ENCODE measurements around the gene SLC30A1. TPM values are rescaled to one million over a fixed set of nuclear protein-coding genes. Genes with fewer than 3 reads are reported as not detected.
A peak's percentile ranks its signal among the peaks of the same experiment; 100 is the strongest.

The SLC30A1 gene
- polyA plus RNA-seq, 1 of the 3 experiments (the other 2 are of a cell fraction) = 6.9 TPM

DNA sequence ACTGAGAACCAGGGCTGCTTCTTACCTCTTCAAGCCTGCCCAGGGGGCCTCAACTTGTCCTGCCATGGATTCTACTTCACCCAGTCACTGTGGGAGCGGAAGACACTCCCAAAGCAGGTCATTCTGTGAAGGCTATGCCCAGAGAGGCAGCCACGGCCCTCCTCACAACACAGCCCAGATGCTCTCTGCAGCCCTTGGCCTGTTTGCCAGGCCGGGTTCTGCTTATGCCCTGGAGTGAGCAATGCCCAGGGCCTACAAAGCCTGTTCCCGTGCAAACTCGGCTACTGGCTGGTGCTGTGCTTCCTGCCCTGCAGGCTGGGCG is 33.8 kb upstream of the SLC30A1 start:
- Histone ChIP-seq H3K27me3 (ENCODE audit: insufficient read depth) (no peaks in the 10 kb centered on the region), H3F3A (replicated peaks; ENCODE audit: insufficient read depth) (peaks cover 16% of the 10 kb centered on the region), H3K9me2 (no peaks in the 10 kb centered on the region), H3K4me2 (peak overlapping the region; percentile 20; the same call in 1 of the 2 replicates), H3K4me3 (ENCODE audit: low read depth in 2 of 2, low read length in 1 of 2) (no peak overlapping the region), H3K27ac (ENCODE audit: low read depth in 2 of 2, low read length in 1 of 2) (peak overlapping the region in 1 of 2 experiments; percentile 81; a peak in 2 of 4 replicates), H4K20me1 (ENCODE audit: insufficient read depth) (no peaks in the 10 kb centered on the region), H3K9me3 (no peaks in the 10 kb centered on the region), H3K9ac (0 out of 2 replicates have a peak overlapping the region, but pooled peaks have one; percentile 33), H3K36me3 (replicated peaks in 1 of 2; ENCODE audit: control insufficient read depth in 1 of 2, insufficient read depth in 2 of 2, low read length in 1 of 2) (no peaks in the 10 kb centered on the region), H2AFZ (ENCODE audit: low read depth) (peak overlapping the region; percentile 91), H3K4me1 (ENCODE audit: control insufficient read depth in 1 of 2, insufficient read depth in 2 of 2, low read depth in 1 of 2, low read length in 1 of 2) (peaks cover 0 to 18% of the 10 kb centered on the region in 2 experiments; a peak in 1 of 4 replicates), H3K79me2 (ENCODE audit: insufficient read depth) (no peaks in the 10 kb centered on the region)
- TF ChIP-seq RXRA (IDR thresholded peaks at IDR 0.05; ENCODE audit: borderline replicate concordance, low read depth) = no peak
- no peak for TF ChIP-seq YY1 (IDR thresholded peaks at IDR 0.05; ENCODE audit: low read depth)
- no peak for TF ChIP-seq FOXJ3 (CRISPR knock-in tag; IDR thresholded peaks at IDR 0.05)
- TF ChIP-seq, protein P1, sequence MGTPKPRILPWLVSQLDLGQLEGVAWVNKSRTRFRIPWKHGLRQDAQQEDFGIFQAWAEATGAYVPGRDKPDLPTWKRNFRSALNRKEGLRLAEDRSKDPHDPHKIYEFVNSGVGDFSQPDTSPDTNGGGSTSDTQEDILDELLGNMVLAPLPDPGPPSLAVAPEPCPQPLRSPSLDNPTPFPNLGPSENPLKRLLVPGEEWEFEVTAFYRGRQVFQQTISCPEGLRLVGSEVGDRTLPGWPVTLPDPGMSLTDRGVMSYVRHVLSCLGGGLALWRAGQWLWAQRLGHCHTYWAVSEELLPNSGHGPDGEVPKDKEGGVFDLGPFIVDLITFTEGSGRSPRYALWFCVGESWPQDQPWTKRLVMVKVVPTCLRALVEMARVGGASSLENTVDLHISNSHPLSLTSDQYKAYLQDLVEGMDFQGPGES (IDR thresholded peaks at IDR 0.05; ENCODE audit: low read depth, low read length) = no peak
- no peak for TF ChIP-seq POLR2AphosphoS5 (IDR thresholded peaks at IDR 0.05; ENCODE audit: low read depth, low read length)
- TF ChIP-seq SMC3 (IDR thresholded peaks at IDR 0.05; ENCODE audit: low read depth, low read length) = no peak
- TF ChIP-seq EZH2phosphoT487 (IDR thresholded peaks at IDR 0.05; ENCODE audit: borderline replicate concordance, low read depth) = no peak
- TF ChIP-seq, protein P2, sequence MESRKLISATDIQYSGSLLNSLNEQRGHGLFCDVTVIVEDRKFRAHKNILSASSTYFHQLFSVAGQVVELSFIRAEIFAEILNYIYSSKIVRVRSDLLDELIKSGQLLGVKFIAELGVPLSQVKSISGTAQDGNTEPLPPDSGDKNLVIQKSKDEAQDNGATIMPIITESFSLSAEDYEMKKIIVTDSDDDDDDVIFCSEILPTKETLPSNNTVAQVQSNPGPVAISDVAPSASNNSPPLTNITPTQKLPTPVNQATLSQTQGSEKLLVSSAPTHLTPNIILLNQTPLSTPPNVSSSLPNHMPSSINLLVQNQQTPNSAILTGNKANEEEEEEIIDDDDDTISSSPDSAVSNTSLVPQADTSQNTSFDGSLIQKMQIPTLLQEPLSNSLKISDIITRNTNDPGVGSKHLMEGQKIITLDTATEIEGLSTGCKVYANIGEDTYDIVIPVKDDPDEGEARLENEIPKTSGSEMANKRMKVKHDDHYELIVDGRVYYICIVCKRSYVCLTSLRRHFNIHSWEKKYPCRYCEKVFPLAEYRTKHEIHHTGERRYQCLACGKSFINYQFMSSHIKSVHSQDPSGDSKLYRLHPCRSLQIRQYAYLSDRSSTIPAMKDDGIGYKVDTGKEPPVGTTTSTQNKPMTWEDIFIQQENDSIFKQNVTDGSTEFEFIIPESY (IDR thresholded peaks at IDR 0.05; ENCODE audit: borderline replicate concordance, low read depth) = no peak
- TF ChIP-seq, protein P3, sequence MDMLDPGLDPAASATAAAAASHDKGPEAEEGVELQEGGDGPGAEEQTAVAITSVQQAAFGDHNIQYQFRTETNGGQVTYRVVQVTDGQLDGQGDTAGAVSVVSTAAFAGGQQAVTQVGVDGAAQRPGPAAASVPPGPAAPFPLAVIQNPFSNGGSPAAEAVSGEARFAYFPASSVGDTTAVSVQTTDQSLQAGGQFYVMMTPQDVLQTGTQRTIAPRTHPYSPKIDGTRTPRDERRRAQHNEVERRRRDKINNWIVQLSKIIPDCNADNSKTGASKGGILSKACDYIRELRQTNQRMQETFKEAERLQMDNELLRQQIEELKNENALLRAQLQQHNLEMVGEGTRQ (IDR thresholded peaks at IDR 0.05; ENCODE audit: borderline replicate concordance, low read depth, low read length) = no peak
- TF ChIP-seq, protein P4, sequence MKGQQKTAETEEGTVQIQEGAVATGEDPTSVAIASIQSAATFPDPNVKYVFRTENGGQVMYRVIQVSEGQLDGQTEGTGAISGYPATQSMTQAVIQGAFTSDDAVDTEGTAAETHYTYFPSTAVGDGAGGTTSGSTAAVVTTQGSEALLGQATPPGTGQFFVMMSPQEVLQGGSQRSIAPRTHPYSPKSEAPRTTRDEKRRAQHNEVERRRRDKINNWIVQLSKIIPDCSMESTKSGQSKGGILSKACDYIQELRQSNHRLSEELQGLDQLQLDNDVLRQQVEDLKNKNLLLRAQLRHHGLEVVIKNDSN (IDR thresholded peaks at IDR 0.05; ENCODE audit: borderline replicate concordance, low read depth) = no peak
- no peak for TF ChIP-seq SIN3A (IDR thresholded peaks at IDR 0.05; ENCODE audit: borderline replicate concordance, low read depth, low read length)
- no peak for TF ChIP-seq FOXM1 (IDR thresholded peaks at IDR 0.05; ENCODE audit: low read depth)
- no peak for TF ChIP-seq TEAD4 (IDR thresholded peaks at IDR 0.05; ENCODE audit: borderline replicate concordance, insufficient read depth)
- no peak for TF ChIP-seq FOSL2 (IDR thresholded peaks at IDR 0.05; ENCODE audit: borderline replicate concordance, low read depth)
- TF ChIP-seq RCOR1 (IDR thresholded peaks at IDR 0.05; ENCODE audit: low read length) = no peak
- no peak for TF ChIP-seq EP300 (IDR thresholded peaks at IDR 0.05; ENCODE audit: borderline replicate concordance in 1 of 2, low read depth in 1 of 2, low read length in 1 of 2)
- TF ChIP-seq RAD21 (IDR thresholded peaks at IDR 0.05; ENCODE audit: low read length) = no peak
- TF ChIP-seq, protein P5, sequence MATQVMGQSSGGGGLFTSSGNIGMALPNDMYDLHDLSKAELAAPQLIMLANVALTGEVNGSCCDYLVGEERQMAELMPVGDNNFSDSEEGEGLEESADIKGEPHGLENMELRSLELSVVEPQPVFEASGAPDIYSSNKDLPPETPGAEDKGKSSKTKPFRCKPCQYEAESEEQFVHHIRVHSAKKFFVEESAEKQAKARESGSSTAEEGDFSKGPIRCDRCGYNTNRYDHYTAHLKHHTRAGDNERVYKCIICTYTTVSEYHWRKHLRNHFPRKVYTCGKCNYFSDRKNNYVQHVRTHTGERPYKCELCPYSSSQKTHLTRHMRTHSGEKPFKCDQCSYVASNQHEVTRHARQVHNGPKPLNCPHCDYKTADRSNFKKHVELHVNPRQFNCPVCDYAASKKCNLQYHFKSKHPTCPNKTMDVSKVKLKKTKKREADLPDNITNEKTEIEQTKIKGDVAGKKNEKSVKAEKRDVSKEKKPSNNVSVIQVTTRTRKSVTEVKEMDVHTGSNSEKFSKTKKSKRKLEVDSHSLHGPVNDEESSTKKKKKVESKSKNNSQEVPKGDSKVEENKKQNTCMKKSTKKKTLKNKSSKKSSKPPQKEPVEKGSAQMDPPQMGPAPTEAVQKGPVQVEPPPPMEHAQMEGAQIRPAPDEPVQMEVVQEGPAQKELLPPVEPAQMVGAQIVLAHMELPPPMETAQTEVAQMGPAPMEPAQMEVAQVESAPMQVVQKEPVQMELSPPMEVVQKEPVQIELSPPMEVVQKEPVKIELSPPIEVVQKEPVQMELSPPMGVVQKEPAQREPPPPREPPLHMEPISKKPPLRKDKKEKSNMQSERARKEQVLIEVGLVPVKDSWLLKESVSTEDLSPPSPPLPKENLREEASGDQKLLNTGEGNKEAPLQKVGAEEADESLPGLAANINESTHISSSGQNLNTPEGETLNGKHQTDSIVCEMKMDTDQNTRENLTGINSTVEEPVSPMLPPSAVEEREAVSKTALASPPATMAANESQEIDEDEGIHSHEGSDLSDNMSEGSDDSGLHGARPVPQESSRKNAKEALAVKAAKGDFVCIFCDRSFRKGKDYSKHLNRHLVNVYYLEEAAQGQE (IDR thresholded peaks at IDR 0.05; ENCODE audit: low read depth, low read length) = no peak
- TF ChIP-seq, protein P6, sequence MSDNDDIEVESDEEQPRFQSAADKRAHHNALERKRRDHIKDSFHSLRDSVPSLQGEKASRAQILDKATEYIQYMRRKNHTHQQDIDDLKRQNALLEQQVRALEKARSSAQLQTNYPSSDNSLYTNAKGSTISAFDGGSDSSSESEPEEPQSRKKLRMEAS (IDR thresholded peaks at IDR 0.05; ENCODE audit: low read depth) = no peak
- no peak for TF ChIP-seq RFX5 (IDR thresholded peaks at IDR 0.05; ENCODE audit: low read length)
- DNase-seq = no peak
- CTCF ChIA-PET = interaction anchor here (1.4 to 1.5 kb wide), 2 partner anchors 34 to 143 kb away, joined by 5 read pairs; partner anchors contain the start of gene SLC30A1
- WGBS (ENCODE audit: low lambda C conversion rate) = no CpG with 5 or more reads among the region's 6 CpGs
- POLR2A ChIA-PET = no interaction called here

Data from SK-N-SH (cell line).